GM18861 (cell line): ENCODE data around the gene TMEM59L.
"Not testable (repeated sequence)": the region's sequence is repeated elsewhere in the genome, so short reads cannot be mapped to it uniquely, and the experiment has no call there.

Experiments used
- ATAC-seq: cut with Tn5 transposase; IDR thresholded peaks from one replicate; pipeline ENCODE4 v1.9.1; 2021; ENCODE audit not compliant: unreplicated experiment

Gene TMEM59L

DNA sequence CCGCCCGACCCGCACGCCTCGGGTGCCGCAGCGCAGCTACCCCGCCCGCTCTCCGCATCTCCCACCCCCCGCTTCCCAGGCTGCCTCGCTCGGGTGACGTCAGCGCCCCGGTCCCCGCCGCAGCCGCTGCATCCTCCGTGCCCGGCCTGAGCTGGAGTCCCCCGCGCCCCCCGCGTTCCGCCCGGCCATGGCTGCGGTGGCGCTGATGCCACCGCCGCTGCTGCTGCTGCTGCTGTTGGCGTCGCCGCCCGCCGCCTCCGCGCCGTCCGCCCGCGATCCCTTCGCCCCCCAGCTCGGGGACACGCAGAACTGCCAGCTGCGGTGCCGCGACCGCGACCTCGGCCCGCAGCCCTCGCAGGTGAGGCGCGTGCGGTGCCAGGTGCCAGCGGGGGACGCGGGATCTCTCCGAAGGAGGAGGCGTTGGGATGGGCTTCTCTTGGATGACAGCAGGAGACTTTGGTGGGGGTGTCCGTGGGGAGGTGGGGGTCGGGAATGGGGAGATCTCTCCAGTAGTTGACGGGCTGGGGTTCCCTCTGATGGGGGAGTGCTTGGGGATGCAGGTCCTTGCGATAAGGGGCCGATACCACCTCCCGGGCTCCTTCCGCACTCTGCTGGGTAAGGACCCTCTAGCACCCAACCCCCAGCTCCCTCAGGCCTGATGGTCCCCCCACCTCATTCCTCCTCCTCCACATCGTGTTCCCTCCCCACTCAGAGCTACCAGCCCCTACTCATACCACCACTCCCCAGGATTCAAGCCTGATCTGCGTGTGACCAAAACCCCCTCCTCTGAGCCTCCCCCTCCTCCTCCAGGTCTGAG lies at the start of gene TMEM59L:
TMEM59L (plus strand) TSS at position 99 of the 817 bp plus-strand sequence; CDS start at position 188, 89 bp downstream.
- no peak for ATAC-seq

DNA sequence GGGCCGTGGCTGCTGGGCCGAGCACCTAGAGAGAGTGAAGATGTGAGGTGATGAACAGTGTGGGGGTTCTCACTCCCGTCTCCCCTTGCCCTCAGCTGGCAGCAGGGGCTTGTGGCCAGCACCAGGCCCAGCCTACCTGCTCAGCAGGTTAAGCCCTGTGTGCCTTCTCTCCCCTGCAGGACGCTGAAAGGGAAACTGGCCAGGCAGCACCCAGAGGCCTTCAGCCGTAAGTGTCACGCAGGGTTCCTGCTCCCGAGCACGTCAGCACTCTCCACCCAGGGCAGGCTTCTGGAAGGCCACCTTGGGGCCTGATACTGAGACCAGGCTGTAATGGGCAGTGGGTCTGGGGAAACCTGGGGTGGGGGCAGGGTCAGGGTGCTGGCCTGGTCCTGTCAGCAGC lies 45.7 kb upstream of the TMEM59L start:
- no peak for ATAC-seq

DNA sequence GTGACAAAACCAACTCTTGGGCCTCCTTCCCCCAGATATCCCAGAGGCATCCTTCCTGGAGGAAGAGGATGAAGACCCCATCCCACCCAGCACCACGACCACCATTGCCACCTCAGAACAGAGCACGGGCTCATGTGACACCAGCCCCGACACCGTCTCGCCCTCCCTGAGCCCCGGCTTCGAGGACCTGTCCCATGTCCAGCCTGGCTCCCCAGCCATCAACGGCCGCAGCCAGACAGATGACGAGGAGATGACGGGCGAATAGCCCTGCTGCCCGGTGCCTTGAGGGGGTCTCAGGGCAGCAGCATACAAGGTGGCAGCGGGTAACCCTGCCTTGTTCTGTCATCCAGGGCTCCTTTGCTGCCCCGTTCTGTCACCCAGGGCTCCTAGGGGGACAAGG lies 44.3 kb upstream of the TMEM59L start:
- no peak for ATAC-seq

DNA sequence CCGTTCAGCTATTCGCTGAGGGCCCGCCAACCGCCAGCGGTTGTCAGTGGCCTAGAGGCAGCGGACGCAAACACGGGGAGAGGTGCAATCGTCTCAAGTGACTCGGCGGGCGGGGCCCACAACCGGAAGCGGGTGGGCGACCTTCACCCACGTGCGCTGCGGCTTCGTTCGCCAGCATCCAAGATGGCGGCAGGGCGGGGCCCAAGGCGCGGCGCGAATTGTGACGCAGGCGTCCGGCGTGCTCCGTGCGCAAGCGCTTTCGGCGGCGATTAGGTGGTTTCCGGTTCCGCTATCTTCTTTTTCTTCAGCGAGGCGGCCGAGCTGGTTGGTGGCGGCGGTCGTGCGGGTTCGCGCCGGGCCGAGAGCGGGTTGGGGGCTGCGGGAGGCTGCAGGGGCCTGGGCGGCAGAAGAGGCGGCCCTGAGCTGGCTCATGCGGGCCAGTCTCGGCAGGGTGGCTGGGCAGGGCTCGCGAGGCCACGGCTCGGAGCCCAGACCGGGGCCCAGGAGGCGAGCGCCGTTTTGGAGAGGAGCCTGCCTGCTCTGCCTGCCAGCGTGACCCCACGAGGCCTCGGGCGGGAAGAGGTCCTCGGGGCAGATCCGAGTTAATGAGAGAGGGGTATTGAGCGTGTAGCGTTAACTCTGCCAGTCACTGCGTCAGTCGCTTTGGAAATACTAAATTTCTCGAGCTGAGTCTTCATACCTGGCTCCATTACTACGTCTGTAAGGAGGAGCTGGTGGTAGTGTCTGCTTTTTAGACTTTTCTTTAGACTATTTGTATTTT lies 40.9 kb upstream of the TMEM59L start, which contains the start of gene UBA52:
UBA52 (plus strand) TSS at position 294 of the 781 bp plus-strand sequence. CDS start 1,444 bp downstream, outside the sequence.
- peak; percentile 91 for ATAC-seq

DNA sequence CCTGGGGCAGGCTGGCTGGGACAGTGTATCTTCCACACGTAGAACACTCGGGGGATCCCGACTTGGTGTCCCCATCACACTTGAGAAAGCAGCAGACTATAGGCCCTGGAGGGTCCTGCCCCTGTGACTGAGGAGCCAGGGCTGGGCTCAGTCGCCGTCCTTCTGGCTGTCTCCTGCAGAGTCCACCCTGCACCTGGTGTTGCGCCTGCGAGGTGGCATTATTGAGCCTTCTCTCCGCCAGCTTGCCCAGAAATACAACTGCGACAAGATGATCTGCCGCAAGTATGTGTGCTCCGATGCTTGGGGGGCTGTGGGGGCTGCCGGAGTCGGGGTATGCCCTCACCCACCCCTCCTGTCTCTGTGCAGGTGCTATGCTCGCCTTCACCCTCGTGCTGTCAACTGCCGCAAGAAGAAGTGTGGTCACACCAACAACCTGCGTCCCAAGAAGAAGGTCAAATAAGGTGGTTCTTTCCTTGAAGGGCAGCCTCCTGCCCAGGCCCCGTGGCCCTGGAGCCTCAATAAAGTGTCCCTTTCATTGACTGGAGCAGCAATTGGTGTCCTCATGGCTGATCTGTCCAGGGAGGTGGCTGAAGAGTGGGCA lies 37.9 kb upstream of the TMEM59L start:
- no peak for ATAC-seq

DNA sequence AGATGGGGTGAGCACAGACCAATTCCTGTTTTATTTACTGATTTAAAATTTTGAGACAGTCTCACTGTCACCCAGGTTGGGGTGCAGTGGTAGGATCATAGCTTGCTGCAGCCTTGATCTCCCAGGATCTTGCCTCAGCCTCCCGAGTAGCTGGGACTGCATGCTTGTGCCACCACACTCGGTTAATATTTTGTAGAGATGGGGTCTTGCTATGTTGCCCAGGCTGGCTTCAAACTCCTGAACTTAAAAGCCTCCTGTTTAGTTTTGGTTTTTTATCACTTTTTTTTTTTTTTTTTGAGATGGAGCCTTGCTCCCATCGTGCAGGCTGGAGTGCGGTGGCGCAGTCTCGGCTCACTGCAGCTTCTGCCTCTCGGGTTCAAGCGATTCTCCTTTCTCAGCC lies 36.3 kb upstream of the TMEM59L start:
- no peak for ATAC-seq

DNA sequence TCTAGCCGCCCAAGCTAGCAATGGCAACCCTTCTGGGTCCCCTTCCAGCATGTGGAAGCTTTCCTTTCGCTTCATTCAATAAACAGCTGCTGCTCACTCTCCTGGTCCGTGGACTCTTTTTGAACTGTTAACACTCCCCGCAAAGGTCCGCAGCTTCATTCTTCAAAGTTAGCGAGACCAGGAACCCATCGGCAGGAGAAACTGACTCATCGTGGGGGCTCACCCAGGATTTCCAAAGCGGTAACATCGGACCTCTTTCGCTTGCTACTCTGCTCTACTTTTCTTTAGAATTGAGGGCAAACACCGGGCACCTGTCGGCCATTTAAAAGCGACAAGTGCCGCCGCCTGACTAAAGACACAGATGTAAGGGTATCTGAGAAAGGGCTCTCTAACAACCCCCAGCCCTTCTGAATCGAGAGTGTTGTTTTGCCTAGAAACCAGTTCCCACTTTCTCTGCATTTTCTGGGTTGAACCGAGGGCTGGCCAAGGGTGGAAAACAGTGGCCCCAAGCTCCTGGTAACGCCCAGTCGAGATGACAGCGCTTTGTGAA lies 35.2 kb upstream of the TMEM59L start:
- no peak for ATAC-seq

DNA sequence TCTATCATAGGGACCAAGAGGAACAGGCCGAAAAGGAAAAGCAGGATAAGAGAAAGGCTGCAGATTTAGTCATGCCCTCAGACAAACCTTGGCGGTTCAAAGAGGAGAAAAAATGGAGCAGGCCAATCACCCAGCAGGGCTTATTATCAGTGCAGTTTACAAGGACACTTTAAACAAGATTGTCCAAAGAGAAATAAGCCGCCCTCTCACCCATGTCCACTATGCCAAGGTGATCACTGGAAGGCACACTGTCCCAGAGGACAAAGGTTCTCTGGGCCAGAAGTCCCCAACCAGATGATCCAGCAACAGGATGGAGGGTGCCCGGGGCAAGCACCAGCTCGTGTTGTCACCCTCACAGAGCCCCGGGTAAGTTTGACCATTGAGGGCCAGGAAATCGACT lies 32.4 kb upstream of the TMEM59L start:
- no peak for ATAC-seq

DNA sequence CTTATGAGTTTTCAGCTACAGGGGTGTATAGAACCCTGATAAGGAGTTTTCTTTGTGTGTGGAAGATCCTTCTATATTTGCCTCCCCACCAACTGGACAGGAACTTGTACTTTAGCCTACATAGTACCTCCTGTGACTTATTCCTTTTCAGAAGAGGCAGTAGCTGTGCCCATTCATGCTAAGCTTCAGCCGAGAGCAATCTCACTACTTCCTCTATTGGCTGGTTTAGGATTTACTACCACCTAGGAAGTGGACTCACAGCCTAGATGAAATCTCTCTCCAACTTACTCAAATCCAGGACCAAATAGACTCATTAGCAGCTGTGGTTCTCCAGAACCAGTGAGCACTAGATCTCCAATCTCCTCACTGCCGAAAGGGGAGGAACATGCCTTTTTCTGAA lies 26.4 kb upstream of the TMEM59L start:
- no peak for ATAC-seq

DNA sequence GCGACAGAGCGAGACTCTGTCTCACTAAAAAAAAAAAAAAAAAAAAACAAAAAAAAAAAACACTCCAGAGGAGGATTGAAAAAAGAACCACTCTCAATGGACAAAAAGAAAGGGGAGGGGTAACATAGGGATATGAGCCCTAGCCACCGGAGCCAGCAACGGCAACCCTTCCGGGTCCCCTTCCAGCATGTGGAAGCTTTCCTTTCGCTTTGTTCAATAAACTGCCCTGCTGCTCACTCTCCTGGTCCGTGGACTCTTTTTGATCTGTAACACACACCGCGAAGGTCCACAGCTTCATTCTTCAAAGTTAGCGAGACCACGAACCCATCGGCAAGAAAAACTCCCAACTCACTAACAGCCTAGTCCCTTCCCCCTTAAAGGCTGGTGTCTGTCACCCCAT lies 25.1 kb upstream of the TMEM59L start:
- no peak for ATAC-seq

DNA sequence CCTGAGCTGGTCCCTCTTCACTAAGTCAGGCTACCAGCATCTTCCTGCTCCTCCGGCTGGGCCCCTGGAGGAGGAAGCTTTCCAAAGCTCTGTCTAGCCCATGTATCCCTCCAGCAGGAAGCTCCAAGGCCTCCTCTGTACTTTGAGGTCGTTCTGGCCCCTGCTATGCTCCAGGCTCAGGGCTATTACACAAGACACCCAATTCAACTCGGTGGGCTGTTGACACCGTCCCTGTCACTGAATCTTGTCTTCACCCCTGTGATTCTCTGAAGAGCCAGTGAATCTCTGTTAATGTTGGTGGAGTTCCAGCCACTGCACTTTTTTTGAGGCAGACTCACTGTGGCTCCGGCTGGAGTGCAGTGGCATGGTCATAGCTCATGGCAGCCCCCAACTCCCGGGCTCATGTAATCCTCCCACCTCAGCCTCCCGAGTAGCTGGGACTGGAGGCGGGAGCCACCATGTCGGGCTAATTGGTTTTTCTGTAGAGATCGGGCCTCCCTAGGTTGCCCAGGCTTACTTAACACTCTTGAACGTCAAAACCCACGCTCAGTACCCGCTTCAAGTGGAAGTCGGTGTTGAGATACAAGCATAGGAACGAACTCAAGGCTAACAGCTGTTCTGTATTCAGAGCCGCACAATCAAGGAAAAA lies 24.6 kb upstream of the TMEM59L start:
- no peak for ATAC-seq

DNA sequence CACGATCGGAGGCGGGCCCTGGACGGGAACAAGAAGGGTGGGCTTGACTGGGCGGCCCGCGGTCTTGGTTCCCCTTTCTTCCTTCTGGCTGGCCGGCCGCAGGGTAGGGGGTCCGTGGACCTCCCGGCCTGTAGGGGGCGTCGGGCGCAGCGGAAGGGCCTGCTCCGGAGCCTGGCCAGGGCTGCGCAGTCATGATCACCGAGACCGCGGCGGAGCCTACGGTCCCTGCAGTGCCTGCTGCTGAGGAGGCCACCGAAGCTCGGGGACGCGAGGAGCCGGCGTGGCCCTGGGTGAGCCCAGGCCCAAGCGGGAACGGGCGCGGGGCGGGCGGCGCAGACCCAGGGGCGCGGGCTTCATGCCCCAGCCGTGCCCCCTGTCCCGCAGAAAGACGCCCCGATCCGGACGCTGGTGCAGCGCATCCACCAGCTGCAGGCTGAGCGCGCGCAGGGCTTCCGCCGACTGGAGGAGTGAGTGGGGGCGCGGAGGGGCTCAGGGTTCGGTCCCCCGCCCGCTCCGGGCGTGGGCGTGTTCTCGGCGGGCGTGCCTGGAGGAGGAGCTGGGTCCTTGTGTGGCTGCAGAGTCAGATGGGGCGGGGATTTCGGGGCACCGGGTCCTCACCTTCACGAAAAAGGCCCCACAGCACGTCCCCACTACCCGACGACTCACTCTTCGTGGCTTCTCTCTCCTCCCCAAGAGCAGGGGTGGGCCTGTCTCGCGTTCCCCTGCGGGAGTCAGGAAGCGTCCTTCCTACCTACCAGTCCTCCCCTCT lies 23.9 kb upstream of the TMEM59L start, which contains the start of gene REX1BD:
REX1BD (plus strand) TSS at position 188 of the 769 bp plus-strand sequence; CDS start at position 192, 4 bp downstream.
- peak; percentile 72 for ATAC-seq

DNA sequence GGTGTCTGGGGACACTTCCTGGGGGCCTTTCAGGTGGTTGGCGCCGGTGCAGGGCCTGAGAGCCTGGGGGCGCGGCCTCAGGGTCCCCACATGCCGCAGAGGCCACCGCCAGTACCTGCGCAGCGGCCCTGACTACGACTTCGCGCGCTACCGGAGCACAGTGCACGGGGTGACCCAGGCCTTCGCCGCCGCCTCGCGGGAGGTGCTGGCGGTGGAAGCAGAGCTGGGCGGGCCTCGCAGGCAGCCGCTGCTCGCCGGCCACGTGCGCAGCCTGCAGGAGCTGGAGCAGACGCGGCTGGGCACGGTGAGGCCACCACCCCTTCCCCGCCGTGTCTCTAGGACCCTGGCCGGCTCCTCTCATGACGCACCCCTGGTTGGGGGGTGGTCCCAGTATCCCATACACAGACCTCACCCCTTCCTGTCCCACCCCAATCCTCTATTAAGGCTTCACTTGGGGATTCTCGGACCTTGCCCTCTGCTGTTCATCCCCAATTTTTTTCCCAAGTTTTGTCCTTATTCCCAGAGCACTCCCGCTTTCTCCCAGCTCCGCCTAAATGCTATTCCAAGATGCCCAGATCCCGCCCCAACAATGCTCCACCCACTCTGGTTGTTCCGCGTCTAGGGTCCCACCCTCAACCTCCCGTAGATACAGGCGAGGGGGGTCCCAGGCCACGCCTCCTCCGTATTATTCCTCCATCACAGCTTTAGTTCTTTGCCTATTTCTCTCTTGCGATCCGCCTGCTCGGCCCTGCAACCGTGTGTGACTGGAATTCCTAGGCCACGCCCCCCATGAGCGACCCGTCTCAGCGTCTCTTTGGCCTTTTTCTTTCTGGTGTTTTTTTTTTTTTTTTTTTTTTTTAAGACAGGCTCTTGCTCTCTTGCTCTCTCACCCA lies 23.0 kb upstream of the TMEM59L start:
- ATAC-seq, result no peak

DNA sequence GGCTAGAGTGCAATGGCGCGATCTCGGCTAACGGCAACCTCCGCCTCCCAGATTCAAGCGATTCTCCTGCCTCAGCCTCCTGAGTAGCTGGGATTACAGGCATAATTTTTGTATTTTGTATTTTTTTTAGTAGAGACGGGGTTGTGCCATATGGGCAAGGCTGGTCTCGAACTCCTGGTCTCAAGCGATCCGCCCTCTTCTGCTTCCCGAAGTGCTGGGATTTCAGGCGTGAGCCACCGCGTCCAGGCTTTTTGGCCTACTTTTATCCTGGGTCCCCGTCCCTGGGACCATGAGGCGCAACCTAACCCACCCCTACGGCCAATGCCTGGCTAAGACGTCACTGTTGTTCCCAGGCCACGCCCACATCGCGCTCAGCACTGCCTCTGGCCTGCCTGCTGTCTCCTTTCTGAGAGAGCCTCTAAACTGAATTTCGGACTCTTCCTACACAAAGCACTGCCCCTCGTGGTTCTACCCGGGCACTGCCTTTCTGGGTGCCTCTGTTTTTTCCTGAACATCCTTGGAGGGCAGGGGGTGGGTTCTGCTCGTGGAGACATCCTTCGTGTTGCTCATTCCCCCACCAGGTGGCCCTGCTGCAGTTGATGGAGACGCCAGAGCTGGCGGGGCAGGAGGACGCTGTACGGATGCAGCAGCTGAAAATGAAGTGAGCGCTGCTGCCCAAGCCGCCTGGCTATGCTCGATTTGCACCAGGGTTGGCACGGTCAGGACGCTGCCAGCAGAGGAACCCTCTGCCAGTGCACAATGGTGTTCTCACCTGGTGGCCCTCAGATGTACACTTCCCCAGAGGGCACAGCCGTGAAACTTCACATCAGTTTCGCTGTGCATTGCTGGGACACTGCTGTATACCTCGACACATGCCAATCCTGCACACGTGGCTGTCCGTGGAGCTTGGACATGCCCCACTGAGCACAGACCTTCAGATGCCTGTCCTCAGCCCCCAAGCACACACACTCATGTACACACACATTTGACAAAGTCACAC lies 22.1 kb upstream of the TMEM59L start:
- no peak for ATAC-seq

DNA sequence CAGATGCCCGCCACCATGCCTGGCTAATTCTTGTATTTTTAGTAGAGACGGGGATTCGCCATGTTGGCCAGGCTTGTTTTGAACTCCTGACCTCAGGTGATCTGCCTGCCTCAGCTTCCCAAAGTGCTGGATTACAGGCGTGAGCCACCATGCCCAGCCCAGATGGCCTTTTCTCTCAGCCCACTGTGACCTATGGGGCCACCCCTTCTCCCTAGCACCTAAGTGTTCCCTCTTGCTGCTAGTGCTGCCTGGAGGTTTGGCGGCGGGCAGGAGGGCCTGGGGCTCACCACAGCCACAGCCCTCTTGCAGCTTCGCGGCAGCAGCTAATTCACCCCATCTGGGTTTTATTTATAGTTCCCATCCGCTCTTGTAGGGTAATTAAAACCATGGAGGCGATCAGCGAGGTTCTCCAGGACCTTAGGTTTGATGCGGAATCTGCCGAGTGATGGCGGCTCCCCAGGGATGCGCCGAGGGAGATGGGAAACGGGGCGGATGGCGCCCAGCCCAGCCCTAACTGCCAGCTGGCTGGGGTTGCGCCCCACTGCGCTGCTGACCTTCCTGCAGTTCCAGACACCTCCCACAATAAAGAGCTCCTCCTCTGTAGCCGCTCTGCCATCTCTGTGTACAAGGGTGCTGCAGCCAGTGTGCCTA lies 20.8 kb upstream of the TMEM59L start:
- no peak for ATAC-seq

DNA sequence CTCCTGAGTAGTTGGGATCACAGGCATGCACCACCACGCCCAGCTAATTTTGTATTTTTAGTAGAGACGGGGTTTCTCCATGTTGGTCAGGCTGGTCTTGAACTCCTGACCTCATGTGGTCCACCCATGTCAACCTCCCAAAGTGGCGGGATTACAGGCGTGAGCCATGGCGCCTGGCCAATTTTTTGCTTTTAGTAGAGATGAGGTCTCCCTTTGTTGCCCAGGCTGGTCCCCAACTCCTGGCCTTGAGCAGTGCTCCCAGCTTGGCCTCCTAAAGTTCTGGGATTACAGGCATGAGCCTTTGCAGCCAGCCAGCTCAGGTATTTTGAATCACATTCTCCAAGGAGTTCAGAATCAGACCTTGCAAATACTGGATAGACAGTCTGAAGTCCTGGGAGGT lies 19.9 kb upstream of the TMEM59L start:
- ATAC-seq, result not testable (repeated sequence)

DNA sequence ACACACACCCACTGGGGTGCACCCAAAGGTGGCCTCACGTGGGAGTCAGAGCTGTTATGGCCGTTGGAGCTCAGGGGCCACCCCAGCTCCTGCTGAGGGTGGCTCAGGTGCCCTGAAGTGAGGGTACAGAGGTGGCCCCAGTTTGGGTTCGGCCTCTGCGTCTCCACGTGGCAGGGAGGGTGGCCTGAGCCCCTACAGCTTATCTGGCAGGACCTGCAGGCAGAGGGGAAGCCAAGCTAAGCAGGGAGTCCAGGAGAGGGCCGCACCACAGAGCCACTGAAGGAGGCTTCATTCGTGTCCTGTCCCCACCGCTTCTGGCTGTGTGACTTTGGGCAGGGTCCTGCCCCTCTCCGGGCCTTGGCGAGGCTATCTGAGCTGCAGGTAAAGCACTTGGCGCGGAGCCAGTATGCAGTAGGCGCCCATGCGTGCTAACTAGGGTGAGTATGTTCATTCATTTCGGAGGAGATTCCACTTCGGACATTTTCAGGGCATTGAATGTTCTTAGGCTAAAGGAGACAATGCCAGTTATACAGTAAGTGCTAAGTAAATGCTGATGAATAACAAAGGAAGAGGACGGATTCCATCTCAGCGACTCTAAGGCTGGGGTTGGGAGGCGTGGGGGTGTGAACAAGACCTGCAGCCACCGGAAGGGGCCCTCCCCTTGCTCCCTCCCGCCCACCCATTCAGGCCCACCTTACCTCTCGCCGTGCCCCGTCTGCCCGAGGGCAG lies 19.1 kb upstream of the TMEM59L start:
- no peak for ATAC-seq
